Keratinocyte (primary cell): ENCODE results near the gene HSDL2. TPM values are rescaled to one million over a fixed set of nuclear protein-coding genes. Genes with fewer than 3 reads are reported as not detected.

Experiments used
- DNase-seq: peaks from one replicate; pipeline ENCODE4 v3.0.0-alpha.2; 2011; ENCODE audit warnings: low read depth, missing footprints, low spot score
- FAIRE-seq: peaks from 2 replicates; lab custom pipeline; 2011; peaks lifted over from hg19 to GRCh38; lab: Jason Lieb, UNC
- H2AFZ ChIP-seq: 2 replicates; pipeline ENCODE4 v1.6.0; 2012; ENCODE audit warnings: low read length, control low read depth, inconsistent platforms; ENCODE audit not compliant: control insufficient read depth
- H3K27ac ChIP-seq: 2 replicates; pipeline ENCODE4 v1.5.1; 2011; ENCODE audit warnings: low read length; ENCODE audit not compliant: control insufficient read depth, insufficient read depth
- H3K27me3 ChIP-seq: 3 replicates; pipeline ENCODE4 v1.6.0; 2011; ENCODE audit warnings: low read length; ENCODE audit not compliant: control insufficient read depth, insufficient read depth; ENCODE audit errors: extremely low read depth
- H3K36me3 ChIP-seq, 2 experiments: 2 replicates in 1 of 2; 3 replicates in 1 of 2; pipeline ENCODE4 v1.5.1; 2011; ENCODE audit warnings: low read length in 2 of 2, mild to moderate bottlenecking in 1 of 2; ENCODE audit not compliant: control insufficient read depth in 2 of 2, insufficient read depth in 2 of 2; ENCODE audit errors: extremely low read depth in 1 of 2
- H3K4me1 ChIP-seq: 3 replicates; pipeline ENCODE4 v1.5.1; 2011; ENCODE audit warnings: low read length; ENCODE audit not compliant: control insufficient read depth, insufficient read depth; ENCODE audit errors: extremely low read depth
- H3K4me2 ChIP-seq: 3 replicates; pipeline ENCODE4 v1.6.0; 2011; ENCODE audit warnings: low read depth, low read length; ENCODE audit not compliant: control insufficient read depth, insufficient read depth; ENCODE audit errors: extremely low read depth
- H3K4me3 ChIP-seq, 3 experiments: fragments of 200-600 bp in 1 of 3; sonication (generic) in 1 of 3; 2 replicates in 2 of 3; 3 replicates in 1 of 3; pipeline ENCODE4 v1.5.1; 2011 to 2016; ENCODE audit warnings: low read length in 3 of 3, mild to moderate bottlenecking in 3 of 3, control low read depth in 2 of 3, inconsistent platforms in 1 of 3, low read depth in 1 of 3, mixed read lengths in 1 of 3, mixed run types in 1 of 3, moderate library complexity in 1 of 3; ENCODE audit not compliant: control insufficient read depth in 2 of 3, insufficient read depth in 2 of 3; ENCODE audit errors: extremely low read depth in 1 of 3
- H3K79me2 ChIP-seq: 2 replicates; pipeline ENCODE4 v1.6.0; 2012; ENCODE audit warnings: low read length; ENCODE audit not compliant: control insufficient read depth, insufficient read depth
- H3K9ac ChIP-seq: 3 replicates; pipeline ENCODE4 v1.6.0; 2011; ENCODE audit warnings: low read length; ENCODE audit not compliant: control insufficient read depth, insufficient read depth; ENCODE audit errors: extremely low read depth
- H3K9me1 ChIP-seq: 3 replicates; pipeline ENCODE4 v1.6.0; 2011; ENCODE audit warnings: low read length; ENCODE audit not compliant: control insufficient read depth, insufficient read depth; ENCODE audit errors: extremely low read depth
- H3K9me3 ChIP-seq: 2 replicates; pipeline ENCODE4 v1.5.1; 2012; ENCODE audit warnings: low read depth, low read length; ENCODE audit not compliant: control insufficient read depth
- H4K20me1 ChIP-seq: 3 replicates; pipeline ENCODE4 v1.6.0; 2011; ENCODE audit warnings: low read length; ENCODE audit not compliant: control insufficient read depth, insufficient read depth; ENCODE audit errors: extremely low read depth
- EZH2 ChIP-seq: IDR thresholded peaks from one replicate; pipeline ENCODE4 v1.6.1; 2012; ENCODE audit warnings: inconsistent platforms, mild to moderate bottlenecking, low read length, moderate library complexity
- dilution Hi-C: fragments of 300-500 bp; cut with MboI; formaldehyde crosslinking; loops from one replicate; pipeline ENCODE4 v1.7.0; 2020; ENCODE audit warnings: low sequenced_read_pairs; ENCODE audit not compliant: extremely low pct_ligation_motif_present
- polyA plus RNA-seq, 5 experiments: library from polyadenylated mRNA; depleted of rRNA in 3 of 5; stranded (reverse) in 3 of 5; stranded (forward) in 1 of 5; unstranded in 1 of 5; fragments of >200 nt; gene quantifications; 1 replicate in 1 of 5; 2 replicates in 3 of 5; 3 replicates in 1 of 5; pipeline versions ENCODE4 v1.2.1 to v1.2.3, GENCODE V29; 2011 to 2012; ENCODE audit warnings: missing spikeins in 2 of 5, low read depth in 1 of 5, low replicate concordance in 1 of 5
- TF ChIP-seq, protein P1 (sequence below), 3 experiments: IDR thresholded peaks in 1 of 3; conservative IDR thresholded peaks in 1 of 3; optimal IDR thresholded peaks in 1 of 3; 2 replicates in 2 of 3; 3 replicates in 1 of 3; pipeline versions ENCODE3 to v1.5.1; 2011; ENCODE audit warnings: low read length in 3 of 3, mild to moderate bottlenecking in 3 of 3, moderate library complexity in 2 of 3, control low read depth in 1 of 3, inconsistent platforms in 1 of 3; ENCODE audit not compliant: insufficient read depth in 2 of 3; ENCODE audit errors: extremely low read depth in 1 of 3

Gene HSDL2
- polyA plus RNA-seq, 1 donor (not counting 4 experiments of a cell fraction or from before 2014, with no cell fraction given), result 27.6 TPM

DNA sequence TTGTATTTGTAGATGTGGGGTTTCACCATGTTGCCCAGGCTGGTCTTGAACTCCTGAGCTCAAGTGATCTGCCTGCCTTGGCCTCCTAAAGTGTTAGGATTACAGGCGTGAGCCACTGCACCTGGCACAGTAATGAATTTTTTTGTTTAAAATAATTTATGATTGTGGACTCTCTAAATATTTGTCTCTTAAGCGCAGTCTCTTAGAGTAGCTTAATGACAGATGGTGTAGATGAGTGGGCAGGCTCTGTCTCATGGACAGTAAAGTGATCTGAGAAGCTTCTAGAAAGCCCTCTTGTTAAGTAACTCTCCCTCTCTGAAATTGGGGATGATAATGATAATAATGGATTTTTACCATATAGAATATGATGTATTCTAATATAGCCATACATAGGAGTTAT is 59.3 kb downstream of the HSDL2 start:
- dilution Hi-C loops, result no loop called here
- no peaks in the 10 kb centered on the region for H3K4me1 ChIP-seq
- FAIRE-seq (no peak), DNase-seq (no peak)
- no peaks in the 10 kb centered on the region for H4K20me1 ChIP-seq
- H3K9ac ChIP-seq, result no peak overlapping the region
- no peak overlapping the region for H2AFZ ChIP-seq
- H3K36me3 ChIP-seq, result no peaks in the 10 kb centered on the region
- H3K9me1 ChIP-seq, result no peaks in the 10 kb centered on the region
- H3K27ac ChIP-seq, result no peak overlapping the region
- no peaks in the 10 kb centered on the region for H3K79me2 ChIP-seq
- H3K4me2 ChIP-seq, result no peak overlapping the region
- no peaks in the 10 kb centered on the region for H3K27me3 ChIP-seq
- no peak overlapping the region for H3K4me3 ChIP-seq
- H3K9me3 ChIP-seq, result no peaks in the 10 kb centered on the region
- TF ChIP-seq, protein P1, sequence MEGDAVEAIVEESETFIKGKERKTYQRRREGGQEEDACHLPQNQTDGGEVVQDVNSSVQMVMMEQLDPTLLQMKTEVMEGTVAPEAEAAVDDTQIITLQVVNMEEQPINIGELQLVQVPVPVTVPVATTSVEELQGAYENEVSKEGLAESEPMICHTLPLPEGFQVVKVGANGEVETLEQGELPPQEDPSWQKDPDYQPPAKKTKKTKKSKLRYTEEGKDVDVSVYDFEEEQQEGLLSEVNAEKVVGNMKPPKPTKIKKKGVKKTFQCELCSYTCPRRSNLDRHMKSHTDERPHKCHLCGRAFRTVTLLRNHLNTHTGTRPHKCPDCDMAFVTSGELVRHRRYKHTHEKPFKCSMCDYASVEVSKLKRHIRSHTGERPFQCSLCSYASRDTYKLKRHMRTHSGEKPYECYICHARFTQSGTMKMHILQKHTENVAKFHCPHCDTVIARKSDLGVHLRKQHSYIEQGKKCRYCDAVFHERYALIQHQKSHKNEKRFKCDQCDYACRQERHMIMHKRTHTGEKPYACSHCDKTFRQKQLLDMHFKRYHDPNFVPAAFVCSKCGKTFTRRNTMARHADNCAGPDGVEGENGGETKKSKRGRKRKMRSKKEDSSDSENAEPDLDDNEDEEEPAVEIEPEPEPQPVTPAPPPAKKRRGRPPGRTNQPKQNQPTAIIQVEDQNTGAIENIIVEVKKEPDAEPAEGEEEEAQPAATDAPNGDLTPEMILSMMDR (optimal IDR thresholded peaks at IDR 0.05 in 1 of 3, IDR thresholded peaks at IDR 0.05 in 1 of 3, conservative IDR thresholded peaks at IDR 0.05 in 1 of 3; ENCODE audit: extremely low read depth in 1 of 3, insufficient read depth in 2 of 3, low read length in 3 of 3), result no peak
- TF ChIP-seq EZH2, result no peak

DNA sequence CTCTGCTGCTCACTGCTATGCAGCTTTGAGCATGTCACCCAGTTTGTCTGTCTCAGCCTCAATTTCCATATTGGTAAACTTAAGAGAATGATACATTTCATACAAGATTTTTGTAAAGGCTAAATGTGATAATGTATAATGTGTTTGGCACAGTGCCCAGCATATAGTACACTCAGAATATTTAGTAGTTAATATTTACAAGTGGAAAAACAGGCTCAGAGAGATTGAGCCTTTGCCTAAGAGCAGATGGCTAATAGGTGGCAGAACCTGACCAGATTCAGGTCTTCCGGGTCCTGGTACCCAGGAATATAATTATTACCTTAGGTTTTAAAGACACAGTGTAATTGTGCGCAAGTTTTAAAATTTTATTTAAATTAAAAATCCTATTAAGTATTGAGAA is 59.9 kb downstream of the HSDL2 start:
- Histone ChIP-seq H2AFZ (no peak overlapping the region), H3K27me3 (no peaks in the 10 kb centered on the region), H3K36me3 (no peaks in the 10 kb centered on the region), H3K4me1 (no peaks in the 10 kb centered on the region), H4K20me1 (no peaks in the 10 kb centered on the region), H3K4me3 (no peak overlapping the region), H3K79me2 (no peaks in the 10 kb centered on the region), H3K4me2 (no peak overlapping the region), H3K27ac (no peak overlapping the region), H3K9me3 (no peaks in the 10 kb centered on the region), H3K9me1 (no peaks in the 10 kb centered on the region), H3K9ac (no peak overlapping the region)
- no peak for TF ChIP-seq EZH2
- TF ChIP-seq, protein P1 (optimal IDR thresholded peaks at IDR 0.05 in 1 of 3, IDR thresholded peaks at IDR 0.05 in 1 of 3, conservative IDR thresholded peaks at IDR 0.05 in 1 of 3; ENCODE audit: extremely low read depth in 1 of 3, insufficient read depth in 2 of 3, low read length in 3 of 3), result no peak
- no peak for FAIRE-seq
- no peak for DNase-seq
- dilution Hi-C loops, result no loop called here
